GM19452 (cell line): ENCODE results near the gene NTRK2.
A peak's percentile ranks its signal among the peaks of the same experiment; 100 is the strongest.

ENCODE experiments used
- ATAC-seq: cut with Tn5 transposase; IDR thresholded peaks from one replicate; pipeline ENCODE4 v1.9.1; 2021; ENCODE audit not compliant: unreplicated experiment

NTRK2 gene

DNA sequence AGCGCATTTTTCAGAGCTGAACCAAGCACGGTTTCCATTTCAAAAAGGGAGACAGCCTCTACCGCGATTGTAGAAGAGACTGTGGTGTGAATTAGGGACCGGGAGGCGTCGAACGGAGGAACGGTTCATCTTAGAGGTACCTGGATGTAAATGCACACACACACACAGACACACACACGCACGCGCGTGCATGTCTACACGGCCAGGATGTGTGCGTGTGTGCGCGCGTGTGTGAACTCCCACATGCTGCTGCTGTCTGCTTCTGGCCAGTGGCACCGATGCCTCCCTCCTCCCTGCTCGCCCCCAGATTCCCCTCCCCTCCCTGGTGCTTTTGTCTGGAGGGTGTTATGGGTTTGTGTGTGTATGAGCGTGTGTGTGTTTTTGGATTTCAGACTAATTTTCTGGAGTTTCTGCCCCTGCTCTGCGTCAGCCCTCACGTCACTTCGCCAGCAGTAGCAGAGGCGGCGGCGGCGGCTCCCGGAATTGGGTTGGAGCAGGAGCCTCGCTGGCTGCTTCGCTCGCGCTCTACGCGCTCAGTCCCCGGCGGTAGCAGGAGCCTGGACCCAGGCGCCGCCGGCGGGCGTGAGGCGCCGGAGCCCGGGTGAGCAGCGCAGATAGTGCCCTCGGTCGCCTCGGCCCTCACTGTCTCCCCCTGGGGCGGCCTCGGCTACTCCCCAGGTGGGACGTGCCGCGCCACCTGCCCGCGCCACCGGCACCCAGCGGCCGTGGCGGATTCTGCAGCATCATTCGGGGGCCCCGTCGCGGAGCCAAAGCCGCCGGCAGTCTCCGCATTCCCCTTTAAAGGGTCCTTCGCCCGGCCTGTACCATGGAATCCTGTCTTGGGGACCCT is at the start of gene NTRK2:
TSS of gene NTRK2 (plus strand) at position 442 of the 850 bp plus-strand sequence. CDS start 1,020 bp downstream, outside the sequence.
- ATAC-seq = peak; percentile 39

DNA sequence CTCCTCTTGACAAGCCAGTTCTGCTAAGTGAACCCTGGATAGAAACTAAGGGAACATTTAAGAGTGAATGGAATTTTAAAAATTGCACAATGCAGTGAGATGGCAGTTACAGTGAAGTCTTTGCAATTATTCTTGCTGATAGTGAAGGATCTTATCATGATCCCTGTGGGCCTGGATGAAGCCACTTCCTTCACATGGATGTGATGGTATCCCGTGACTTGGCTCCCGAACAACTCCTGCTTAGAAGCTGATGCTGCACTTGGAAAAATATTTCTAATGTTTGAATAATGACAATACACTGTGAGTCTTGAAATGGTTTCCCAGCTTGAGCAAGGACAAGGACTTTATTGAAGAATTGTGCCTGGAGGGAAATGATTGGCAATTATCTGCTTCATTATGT is 49.2 kb upstream of the NTRK2 start:
- ATAC-seq = no peak

DNA sequence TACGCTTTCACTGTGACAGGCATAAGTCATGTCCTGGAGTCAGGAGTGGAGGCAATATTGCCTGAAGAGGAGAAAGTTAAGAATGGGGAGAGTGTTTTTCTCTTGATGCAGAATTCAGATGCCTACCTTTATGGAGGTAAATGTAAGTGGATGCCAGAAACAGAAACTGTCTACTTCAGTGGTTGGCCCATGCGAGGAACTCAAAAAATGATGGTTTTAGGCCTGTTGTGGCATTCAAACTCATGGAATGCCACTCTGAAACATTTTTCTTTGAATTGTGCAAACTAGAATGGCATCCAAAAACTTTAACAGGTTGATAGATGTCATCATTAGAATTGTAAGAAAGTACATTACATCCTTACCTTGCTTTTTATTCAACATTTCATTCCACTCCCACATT is 47.7 kb upstream of the NTRK2 start:
- ATAC-seq = no peak

DNA sequence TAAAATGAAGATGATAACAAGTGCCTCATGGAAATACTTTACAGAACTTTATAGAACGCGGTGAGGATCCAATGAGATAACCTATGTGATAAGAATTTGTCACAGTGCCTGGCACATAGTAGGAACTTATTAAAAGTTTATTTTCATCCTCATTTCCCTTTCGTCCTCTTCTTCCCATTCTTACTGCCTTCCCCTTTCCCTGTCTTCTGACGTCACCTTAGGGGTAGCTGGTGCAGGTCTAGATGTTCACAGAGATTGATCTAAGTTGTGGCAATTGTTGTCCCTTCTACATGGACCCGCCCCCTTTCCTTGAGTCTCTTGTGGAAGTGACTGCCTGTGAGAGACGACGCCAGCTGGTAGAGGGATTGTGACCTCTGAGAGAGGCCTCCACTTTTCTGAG is 46.5 kb upstream of the NTRK2 start:
- no peak for ATAC-seq

DNA sequence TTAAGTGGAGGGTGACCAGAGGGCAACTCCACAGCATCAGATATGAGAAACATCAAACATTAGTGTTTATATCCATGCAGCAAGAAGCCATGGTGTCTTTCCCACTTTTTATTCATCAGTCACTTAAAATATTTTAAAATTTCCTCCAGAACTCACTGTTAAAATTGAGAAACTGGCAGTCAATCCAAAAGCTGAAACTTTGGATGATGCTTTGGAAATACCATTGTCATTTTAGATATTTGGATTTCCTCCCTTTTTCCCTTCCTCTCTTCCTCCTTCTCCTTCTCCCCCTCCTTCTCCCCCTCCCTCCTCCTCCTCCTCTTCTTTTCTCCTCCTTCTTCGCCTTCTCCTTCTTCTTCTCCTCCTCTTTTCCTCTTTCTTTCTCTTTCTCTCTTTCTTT is 33.1 kb upstream of the NTRK2 start:
- ATAC-seq = no peak

DNA sequence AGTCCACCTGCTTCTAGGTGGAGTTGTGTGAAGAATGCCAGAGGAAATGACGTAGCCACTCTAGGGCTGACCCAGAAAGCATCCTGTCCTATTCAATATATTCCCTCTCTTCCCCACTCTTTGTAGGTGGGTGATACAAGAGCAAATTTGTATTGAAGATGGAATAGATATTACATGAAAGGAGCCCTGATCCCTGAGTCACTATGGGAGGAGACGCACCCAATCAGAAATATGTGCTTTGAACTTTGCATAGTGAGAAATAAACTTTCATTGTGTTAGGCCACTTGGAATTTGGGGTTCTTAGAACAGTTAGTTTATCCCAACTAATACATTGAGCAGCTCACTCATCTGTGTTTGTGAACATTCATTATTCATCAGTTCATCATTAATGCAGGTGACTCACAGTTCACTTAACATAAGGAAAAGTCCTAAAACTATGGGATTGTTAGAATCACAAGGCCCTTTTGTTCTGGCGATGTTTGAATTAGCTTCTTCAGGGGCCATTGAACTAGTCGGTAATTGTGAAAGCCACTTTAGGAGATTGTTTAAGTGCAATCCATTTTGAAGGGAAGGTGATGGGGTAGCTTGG is 26.9 kb upstream of the NTRK2 start:
- no peak for ATAC-seq

DNA sequence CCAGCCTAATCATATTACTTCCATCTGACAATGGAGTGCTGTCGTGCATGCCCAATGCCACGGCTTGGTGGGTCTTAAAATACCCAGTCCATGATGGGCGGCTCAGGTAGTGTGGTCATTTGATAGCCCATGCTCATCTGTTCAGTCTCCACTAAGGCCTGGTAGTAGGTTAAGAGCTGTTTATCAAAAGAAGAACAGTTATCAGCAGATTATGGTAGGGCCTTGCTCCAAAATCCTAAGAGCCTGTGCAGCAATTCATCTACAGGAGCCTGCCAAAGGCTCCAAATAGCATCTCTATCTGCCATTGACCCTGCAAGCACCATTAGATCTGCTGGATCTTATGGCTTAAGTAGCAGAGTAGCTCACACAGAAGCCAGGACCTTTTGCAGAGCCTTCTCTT is 21.8 kb upstream of the NTRK2 start:
- no peak for ATAC-seq

DNA sequence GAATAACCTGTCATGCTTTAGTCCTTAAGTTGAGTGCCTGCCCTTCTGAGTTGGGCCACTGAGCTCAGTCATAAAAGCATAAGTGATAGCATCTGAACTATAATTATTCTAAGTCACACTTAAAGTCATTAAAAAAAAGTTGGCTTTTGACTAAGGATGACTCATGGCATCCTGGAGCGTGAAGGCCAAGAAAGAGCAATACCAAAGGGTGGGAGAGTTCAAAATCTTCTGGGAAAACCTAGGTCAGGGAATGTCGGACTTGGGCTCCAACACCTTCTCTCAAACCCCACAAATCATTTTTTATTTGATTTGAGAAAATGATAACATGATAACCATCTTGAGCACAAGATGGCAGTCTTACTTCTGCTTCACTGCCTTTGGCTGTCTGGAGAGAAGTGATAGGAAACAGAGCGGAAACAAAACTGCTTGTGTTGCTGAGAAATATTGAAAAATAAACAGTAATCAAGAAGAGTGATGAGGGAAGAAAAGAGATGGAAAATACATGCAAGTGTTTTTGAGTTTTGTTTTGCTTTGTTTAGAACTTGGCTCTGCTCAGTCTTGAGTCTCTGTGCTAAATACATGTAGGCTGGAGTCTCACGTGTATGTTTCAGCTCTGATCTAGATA is 16.9 kb upstream of the NTRK2 start:
- no peak for ATAC-seq

DNA sequence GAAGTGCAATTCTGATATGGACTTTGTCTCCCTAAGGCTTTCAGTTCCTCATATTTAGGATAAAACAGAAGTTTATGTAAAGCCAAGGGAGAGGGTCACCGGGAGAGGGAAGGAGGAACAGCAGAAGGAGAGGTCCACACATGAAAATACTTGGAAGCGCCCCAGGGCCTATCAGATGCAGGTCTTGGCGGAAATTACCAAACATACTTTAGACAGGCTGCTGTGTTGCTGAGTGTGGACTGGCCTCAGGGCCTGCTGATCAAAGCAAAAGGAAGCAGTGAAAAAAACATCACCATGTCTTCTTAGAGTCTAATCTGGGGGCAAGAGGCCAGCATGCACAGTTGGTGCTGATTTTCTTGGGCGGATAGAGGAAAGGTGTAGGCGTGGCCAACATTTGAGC is 14.1 kb upstream of the NTRK2 start:
- no peak for ATAC-seq

DNA sequence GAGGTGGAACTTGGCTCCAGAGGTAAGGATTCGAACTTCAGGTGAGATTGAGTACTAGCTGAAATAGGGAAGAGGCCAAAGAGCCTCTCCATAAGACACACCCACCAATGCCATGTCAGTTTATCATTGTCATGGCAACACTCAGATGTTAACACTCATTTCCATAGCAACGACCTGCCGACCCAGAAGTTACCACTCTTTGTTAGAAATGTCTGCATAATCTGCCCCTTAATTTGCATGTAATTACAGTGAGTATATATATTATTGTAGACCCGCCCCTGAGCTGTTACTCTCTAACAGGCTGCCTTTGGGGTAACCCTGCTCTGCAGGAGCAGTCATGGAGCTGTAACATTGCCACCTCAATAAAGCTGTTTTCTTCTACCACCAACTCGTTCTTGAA is 10.2 kb upstream of the NTRK2 start:
- no peak for ATAC-seq

DNA sequence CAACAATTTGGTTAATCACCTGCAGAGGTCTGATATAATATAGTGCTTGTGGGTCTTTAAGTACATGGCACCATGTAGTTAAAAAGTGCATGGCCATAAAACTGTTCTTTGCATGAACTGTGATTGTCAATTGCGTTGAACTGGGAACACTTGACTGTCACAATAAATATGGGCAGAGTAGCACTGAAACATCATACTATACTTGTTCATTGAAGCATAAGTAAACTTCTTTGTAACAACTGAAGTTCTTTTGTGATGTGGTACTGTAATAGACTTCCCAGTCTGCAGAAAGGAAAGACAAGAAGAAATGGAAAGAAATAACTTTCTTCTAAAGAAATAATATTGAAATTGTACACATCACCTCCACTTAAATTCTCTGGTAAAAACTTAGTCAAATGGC is 9.8 kb upstream of the NTRK2 start:
- ATAC-seq = no peak

DNA sequence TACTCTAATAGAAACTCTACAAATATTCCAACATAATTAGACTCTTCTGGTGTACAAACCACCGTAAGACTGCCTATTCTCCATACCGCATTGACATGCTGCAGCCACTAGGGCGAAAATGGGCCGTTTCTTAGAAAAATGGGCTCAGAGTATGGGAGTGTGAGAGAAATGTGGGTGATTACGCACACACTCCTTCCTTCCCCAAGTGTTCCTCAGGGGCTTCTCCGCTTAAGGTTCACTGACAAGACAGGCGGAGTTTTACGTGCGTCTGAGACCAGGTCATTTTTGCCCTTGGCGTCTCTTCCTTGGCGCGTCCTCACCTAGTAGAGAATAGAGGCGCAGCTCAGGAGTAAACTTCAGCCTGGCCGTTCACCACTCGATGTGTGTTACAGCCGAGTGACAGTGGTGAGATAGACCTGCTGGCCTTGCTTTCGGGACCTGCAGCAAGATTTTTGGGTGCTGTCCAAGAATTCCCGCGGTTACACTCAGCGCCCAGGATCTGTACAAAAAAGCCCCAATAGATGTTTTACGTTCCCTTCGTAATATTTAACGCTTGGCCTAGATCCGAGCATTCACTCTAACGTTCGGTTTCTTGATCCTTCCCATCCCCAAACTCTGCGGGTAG is 1.8 kb upstream of the NTRK2 start:
- peak; percentile 33 for ATAC-seq

DNA sequence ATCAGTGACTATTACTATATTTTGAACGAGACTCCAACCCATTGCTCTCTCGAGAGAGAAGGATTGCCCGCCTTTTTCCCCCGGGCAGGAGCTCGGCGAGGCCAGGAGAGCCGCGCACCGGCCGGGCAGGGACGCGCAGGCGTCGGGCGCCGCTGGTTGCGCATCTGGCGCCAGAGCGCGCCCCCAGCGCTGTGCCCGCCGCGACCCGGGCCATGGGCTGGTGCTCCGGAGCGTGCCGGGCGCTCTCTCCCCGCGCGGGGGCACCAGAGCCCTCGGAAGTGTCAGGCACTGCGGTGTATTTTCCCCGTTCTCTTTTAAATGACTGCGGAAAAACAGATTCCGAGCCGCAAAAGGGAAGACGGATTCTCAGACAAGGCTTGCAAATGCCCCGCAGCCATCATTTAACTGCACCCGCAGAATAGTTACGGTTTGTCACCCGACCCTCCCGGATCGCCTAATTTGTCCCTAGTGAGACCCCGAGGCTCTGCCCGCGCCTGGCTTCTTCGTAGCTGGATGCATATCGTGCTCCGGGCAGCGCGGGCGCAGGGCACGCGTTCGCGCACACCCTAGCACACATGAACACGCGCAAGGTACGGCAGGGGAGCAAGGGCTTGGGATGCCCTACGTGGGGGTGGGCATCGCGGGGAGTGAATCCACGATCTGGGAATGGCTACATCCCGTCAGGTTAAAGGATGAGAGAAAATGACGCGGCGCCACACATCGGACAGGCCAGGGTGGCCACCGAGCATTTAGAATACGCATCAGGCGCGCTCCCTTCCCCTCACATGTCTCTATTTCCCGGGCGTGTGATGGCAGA is 1.1 kb upstream of the NTRK2 start:
- ATAC-seq = peak; percentile 69

DNA sequence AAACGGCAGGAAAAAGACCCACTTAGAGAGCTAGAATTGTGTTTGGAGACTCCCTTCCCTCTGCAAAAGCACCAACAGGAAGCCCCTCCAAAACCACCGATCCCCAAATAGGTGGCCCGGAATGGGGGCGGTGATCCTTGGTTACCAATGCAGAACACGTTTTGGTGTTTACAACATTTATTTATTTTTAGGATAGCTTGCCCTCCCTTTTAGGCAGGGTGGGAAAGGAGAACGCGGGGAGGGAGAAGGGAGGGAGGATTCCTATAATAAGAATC is 579 bp upstream of the NTRK2 start:
- no peak for ATAC-seq

DNA sequence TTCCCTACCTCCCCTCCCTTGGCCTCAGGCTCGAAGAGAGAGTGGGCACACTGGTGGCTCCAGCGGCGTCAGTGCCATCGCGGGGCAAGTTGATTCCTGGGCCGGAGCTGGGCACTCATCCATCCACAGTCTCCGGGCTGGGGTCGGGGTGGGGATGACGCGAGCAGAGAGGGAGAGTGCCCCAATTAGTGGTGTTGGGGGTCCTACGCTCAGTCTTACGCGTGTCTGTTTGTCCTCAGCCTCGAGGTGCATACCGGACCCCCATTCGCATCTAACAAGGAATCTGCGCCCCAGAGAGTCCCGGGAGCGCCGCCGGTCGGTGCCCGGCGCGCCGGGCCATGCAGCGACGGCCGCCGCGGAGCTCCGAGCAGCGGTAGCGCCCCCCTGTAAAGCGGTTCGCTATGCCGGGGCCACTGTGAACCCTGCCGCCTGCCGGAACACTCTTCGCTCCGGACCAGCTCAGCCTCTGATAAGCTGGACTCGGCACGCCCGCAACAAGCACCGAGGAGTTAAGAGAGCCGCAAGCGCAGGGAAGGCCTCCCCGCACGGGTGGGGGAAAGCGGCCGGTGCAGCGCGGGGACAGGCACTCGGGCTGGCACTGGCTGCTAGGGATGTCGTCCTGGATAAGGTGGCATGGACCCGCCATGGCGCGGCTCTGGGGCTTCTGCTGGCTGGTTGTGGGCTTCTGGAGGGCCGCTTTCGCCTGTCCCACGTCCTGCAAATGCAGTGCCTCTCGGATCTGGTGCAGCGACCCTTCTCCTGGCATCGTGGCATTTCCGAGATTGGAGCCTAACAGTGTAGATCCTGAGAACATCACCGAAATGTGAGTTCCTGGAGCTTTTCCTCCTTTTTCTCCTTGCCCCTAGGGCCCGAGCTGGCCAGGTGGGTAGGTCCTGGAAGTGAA is 861 bp downstream of the NTRK2 start:
- ATAC-seq = no peak

DNA sequence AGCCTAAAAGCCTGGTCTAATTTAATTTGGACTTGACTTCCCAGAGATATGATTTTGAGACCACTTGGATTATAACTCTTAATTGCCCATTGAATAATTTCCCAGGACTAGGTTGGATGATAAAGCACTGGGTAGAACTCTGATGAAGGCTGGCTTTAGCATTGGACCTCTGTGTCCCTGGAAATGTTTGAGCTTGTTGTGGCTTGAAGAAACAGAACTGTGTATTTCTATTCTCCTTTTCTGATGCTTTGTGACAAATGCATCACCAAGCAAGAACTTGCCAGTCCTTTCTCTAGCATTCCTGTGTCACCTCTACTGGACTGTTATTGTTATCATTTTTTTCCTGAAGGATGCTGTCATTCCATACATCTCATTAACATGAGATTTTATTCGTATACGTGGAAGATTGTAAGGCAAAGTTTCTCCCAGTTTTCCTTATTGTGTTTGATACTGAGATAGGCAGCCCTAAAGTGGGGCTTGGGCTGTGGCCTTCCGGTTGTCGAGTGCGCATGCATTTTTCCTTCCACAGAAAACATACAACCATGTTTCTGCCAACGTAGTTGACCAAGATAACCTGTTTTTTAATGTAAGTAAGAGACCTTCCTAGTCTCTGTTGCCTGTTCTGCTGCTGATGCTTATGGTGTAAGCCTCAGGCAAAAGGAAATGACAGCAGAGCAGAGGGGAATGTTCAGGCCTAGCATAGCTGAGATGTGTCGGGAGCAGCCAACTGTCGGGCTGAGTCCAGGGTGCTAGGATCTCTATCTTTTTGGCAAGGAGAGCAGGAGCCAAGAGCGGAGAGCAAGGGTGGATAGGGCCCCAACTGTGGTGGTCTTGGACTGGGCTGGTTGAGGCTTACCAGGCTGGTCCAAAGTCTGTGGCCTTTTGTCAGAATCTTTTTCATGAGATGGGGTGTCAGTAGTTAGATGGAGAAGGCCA is 2.3 kb downstream of the NTRK2 start:
- no peak for ATAC-seq

DNA sequence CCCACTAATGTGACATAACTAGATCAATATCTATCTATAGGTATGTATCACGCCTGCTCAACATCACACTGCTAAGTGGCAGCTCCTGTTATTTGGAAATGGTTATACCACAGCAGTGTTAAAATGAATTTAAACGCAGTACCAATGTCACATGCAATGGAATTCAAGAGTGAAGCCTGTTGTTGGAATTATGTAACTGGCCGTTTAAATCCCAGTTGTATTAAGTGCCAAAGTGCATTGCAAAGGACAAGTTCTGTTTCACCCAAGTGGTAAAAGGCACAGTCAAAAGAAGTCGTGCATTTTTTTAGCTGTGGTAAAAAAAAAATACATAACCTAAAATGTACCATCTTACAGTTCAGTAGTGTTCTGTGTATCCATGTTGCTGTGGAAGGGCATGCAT is 4.3 kb downstream of the NTRK2 start:
- ATAC-seq = no peak

DNA sequence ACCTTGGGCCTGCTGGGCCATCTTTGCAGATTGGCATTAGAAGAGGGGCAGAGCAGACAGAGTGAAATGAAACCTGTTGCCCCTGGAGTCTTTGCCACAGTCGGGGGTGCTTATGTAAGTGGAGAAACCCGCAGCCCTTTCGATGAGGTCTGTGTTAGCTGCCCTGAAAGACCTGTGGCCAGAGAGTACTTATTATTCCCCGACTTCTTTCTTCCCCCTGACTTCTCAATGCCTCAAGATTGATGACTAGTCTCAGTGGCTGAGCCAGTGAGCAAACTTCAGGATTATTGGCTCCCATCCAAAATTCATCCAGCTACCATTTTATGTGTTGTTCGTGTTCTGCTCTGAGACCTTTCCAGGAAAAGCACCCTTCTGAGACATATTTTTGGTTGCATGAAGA is 7.6 kb downstream of the NTRK2 start:
- ATAC-seq = no peak

DNA sequence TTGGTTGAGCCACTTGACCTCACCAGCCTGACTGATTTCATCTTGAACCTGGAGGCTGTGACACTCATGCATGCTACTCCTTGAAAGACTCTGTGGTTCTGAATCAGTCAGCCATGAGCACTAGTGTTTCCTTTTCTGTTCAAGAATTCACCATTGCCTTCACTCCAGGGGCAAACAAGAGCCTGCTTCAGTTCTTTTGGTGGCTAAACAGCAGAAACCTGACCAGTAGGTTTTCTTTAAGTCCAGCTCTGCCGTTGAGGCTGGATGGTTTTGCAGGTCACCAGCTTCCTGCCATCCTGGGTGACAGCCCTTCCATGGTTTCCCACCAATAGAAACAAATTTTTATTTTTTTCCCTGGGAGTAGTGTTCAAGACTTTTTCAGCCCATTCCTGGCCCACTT is 10.0 kb downstream of the NTRK2 start:
- no peak for ATAC-seq
